Pancreas (tissue), 10 donors: ENCODE results near the gene SHLD1. TPM values are rescaled to one million over a fixed set of nuclear protein-coding genes. Genes with fewer than 3 reads are reported as not detected.

ENCODE experiments used
- ATAC-seq, 4 donors: fragments of 200-7000 bp; cut with Tn5 transposase; one replicate each; pipeline versions ENCODE4 v1.8.0 to v1.9.1; 2020; ENCODE audit warnings: mild to moderate bottlenecking in 4 of 4, moderate library complexity in 4 of 4
- DNase-seq, 6 donors: peaks; one replicate each; pipeline ENCODE4 v3.0.0-alpha.2; 2020
- FAIRE-seq: peaks from 2 replicates; lab custom pipeline; 2012; peaks lifted over from hg19 to GRCh38; lab: Jason Lieb, UNC
- H3K27ac ChIP-seq, 4 donors: fragments of 200-600 bp; sonication (generic); 1 replicate in 3 of 4; 2 replicates in 1 of 4; pipeline versions ENCODE4 v1.5.0 to v1.8.0; 2020
- H3K27me3 ChIP-seq, 4 donors: fragments of 200-600 bp; one replicate each; pipeline ENCODE4 v1.8.0; 2021
- H3K36me3 ChIP-seq, 3 donors: fragments of 200-600 bp; sonication (generic) in 1 of 3; one replicate each; pipeline versions ENCODE4 v1.5.0 to v1.8.0; 2020 to 2021
- H3K4me1 ChIP-seq, 3 donors: fragments of 200-600 bp; one replicate each; pipeline ENCODE4 v1.8.0; 2021
- H3K4me3 ChIP-seq, 4 donors: fragments of 200-600 bp; sonication (generic) in 2 of 4; one replicate each; pipeline versions ENCODE4 v1.5.0 to v1.8.0; 2020 to 2021
- H3K9me3 ChIP-seq, 4 donors: fragments of 200-600 bp; one replicate each; pipeline ENCODE4 v1.8.0; 2021
- CTCF ChIP-seq, 4 donors: fragments of 200-600 bp; sonication (generic) in 3 of 4; IDR thresholded peaks; one replicate each; pipeline versions ENCODE4 v1.5.0 to v1.8.0; 2021; ENCODE audit warnings: antibody characterized with exemption in 4 of 4
- WGBS, 2 donors: extraction: QIAGEN DNeasy Blood & Tissue Kit; methylation state at CpG; one replicate each; pipeline ENCODE4 v1.1.7; 2013; 5-methylcytosine and 5-hydroxymethylcytosine counted together
- intact Hi-C, 3 donors: fragments of 100-400 bp; cut with DNase I; formaldehyde crosslinking; loops; one replicate each; pipeline versions ENCODE4 v1.11.1 to v1.14.2; 2022
- polyA plus RNA-seq, 2 donors: library from polyadenylated mRNA; stranded (reverse); fragments of 200-250 nt; gene quantifications; one replicate each; pipeline ENCODE4 v1.2.3, GENCODE V29; 2013
- total RNA-seq, 6 donors: library from RNA; stranded (reverse); fragmentation: NEBNext Ultra II Directional in 4 of 6; extraction: Animal tissue kit (Norgen Biotek cat#: 25700) in 4 of 6; gene quantifications; one replicate each; pipeline versions ENCODE4 v1.2.1 to v1.2.4, GENCODE V29; 2021 to 2023
- donor health status: healthy with polysubstance abuse.
- donor health status: DM: no; HTN: no; CAD: no; lungs with moderate emphysema.
- donor health status: DM: no; HTN: no; CAD: no.
- donor health status: control.
- donor health status: control.
- donor health status: Bipolar disorder and iron deficiency.
- donor health status: DM: yes; HTN: yes; CAD: no.
- donor health status: DM: no; HTN: no; CAD: no.
- donor health status: DM: no; HTN: no; CAD: no.
- donor health status: DM: yes; HTN: yes; CAD: no.

SHLD1 gene
- total and polyA plus RNA-seq, 8 donors = 2.1 to 6.6 (median 3.4) TPM

DNA sequence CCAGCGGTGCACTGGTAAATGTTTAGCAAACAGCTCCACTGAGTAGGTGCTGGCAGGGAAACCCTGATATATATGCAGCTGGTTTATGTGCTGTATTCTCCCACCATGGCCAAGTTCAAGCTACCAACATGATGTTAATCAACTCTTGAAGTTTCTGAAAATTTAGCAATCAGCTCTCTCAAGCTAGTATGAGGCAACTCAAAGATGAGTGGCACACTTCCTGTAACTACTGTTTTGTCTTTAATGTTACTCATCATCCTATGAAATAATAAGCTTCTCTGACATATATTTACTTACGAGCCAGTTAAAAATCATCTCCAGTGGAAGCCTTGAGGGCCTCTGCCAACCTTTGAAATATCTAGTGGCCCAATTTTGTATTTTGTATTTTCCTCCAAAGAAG is 145.4 kb downstream of the SHLD1 start:
- DNase-seq (peak in 2 of 6 donors; percentile 6 to 13), FAIRE-seq (no peak), ATAC-seq (peak in 2 of 4 donors; percentile 46 to 50)
- no peak overlapping the region for H3K27ac ChIP-seq
- intact Hi-C loops = no loop called here
- no peak for TF ChIP-seq CTCF (IDR thresholded peaks at IDR 0.05)
- no peaks in the 10 kb centered on the region for H3K4me1 ChIP-seq
- H3K36me3 ChIP-seq = no peaks in the 10 kb centered on the region
- no peaks in the 10 kb centered on the region for H3K9me3 ChIP-seq
- H3K27me3 ChIP-seq = no peaks in the 10 kb centered on the region
- 55 to 61% methylated on average over 2 of the region's 2 CpGs for WGBS, 2 donors
- H3K4me3 ChIP-seq = no peak overlapping the region

- DNase-seq = no peak
- Histone ChIP-seq H3K4me3 (no peak overlapping the region), H3K9me3 (no peaks in the 10 kb centered on the region), H3K27ac (no peak overlapping the region), H3K36me3 (no peaks in the 10 kb centered on the region), H3K27me3 (no peaks in the 10 kb centered on the region), H3K4me1 (no peaks in the 10 kb centered on the region)
- FAIRE-seq = no peak
- intact Hi-C loops = no loop called here
- no peak for ATAC-seq
- WGBS, 2 donors = 43 to 60% methylated on average over 1 of the region's 1 CpG
- TF ChIP-seq CTCF (IDR thresholded peaks at IDR 0.05) = no peak
Observed at GRCh38 chr20:5899444-5899843, 149.2 kb downstream of the SHLD1 start.

DNA sequence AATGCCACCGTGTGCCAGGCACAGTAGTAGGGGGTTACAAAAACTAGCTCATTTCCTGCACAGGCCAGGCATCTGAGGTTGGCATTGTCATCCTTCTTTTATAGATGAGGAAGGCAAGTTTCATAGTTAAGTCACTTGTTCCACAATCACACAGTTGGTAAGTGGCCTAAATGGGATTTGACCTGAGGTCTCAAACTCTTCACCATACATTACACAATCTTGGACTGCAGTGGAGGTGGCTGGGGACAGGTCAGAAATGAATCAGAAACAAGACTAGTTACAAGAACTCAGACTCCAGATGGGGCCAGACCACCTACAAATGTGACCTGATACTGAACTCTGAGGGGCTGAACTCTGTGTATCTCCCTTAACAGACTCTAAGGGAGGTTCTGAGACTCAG is 150.7 kb downstream of the SHLD1 start:
- no peak overlapping the region for H3K27ac ChIP-seq
- WGBS, 2 donors = 70 to 77% methylated on average over 1 of the region's 1 CpG
- H3K27me3 ChIP-seq = no peaks in the 10 kb centered on the region
- no peaks in the 10 kb centered on the region for H3K9me3 ChIP-seq
- no peaks in the 10 kb centered on the region for H3K4me1 ChIP-seq
- DNase-seq (no peak), FAIRE-seq (no peak), ATAC-seq (no peak)
- intact Hi-C loops = no loop called here
- TF ChIP-seq CTCF (IDR thresholded peaks at IDR 0.05) = no peak
- H3K4me3 ChIP-seq = no peak overlapping the region
- no peaks in the 10 kb centered on the region for H3K36me3 ChIP-seq

DNA sequence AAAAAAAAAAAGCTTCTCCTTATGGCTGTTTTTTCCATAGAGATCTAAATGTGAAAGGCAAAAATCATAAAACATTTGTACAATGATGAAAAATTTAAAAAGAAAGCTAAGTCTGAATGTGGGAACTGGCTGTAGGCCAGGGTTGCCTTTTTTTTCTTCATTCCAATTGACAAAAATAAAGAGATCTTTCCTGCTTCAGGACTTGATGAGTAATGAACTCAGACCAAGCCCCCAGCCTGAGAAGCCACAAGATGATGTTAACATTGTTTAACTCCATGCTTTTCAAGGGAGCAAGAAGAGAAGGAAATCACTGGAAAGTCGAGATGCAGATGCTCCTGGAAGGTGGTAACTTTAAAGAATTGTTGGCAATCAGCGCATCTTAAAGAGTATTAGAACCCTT is 158.8 kb downstream of the SHLD1 start:
- H3K27ac ChIP-seq = no peak overlapping the region
- intact Hi-C loops = no loop called here
- FAIRE-seq = no peak
- H3K4me1 ChIP-seq = no peaks in the 10 kb centered on the region
- no peaks in the 10 kb centered on the region for H3K9me3 ChIP-seq
- H3K27me3 ChIP-seq = no peaks in the 10 kb centered on the region
- 59% methylated on average over 2 of the region's 2 CpGs for WGBS, 2 donors
- H3K4me3 ChIP-seq = no peak overlapping the region
- TF ChIP-seq CTCF (IDR thresholded peaks at IDR 0.05) = no peak
- no peaks in the 10 kb centered on the region for H3K36me3 ChIP-seq
- ATAC-seq = no peak
- DNase-seq = no peak

GRCh38 chr20:5910186-5910585 is 160.0 kb downstream of the SHLD1 start:
- Histone ChIP-seq H3K27ac (no peak overlapping the region), H3K4me1 (no peaks in the 10 kb centered on the region), H3K27me3 (no peaks in the 10 kb centered on the region), H3K36me3 (no peaks in the 10 kb centered on the region), H3K4me3 (no peak overlapping the region), H3K9me3 (no peaks in the 10 kb centered on the region)
- 53 to 57% methylated on average over 6 of the region's 6 CpGs for WGBS, 2 donors
- DNase-seq = no peak
- no peak for TF ChIP-seq CTCF (IDR thresholded peaks at IDR 0.05)
- ATAC-seq = no peak
- no peak for FAIRE-seq
- intact Hi-C loops = no loop called here
